HEK293T (cell line): ENCODE results near the gene NUP42.

Experiments
- ARNT ChIP-seq: fragments of 450-650 bp; IDR thresholded peaks from 2 replicates; pipeline ENCODE4 v1.6.1; 2017; ENCODE audit warnings: mild to moderate bottlenecking
- BHLHE40 ChIP-seq: fragments of 450-650 bp; IDR thresholded peaks from 2 replicates; pipeline ENCODE4 v1.6.1; 2016; ENCODE audit warnings: mild to moderate bottlenecking, moderate library complexity, borderline replicate concordance
- CTBP1 ChIP-seq: fragments of 450-650 bp; IDR thresholded peaks from 2 replicates; pipeline ENCODE4 v1.6.1; 2016; ENCODE audit warnings: borderline replicate concordance
- ELF4 ChIP-seq: fragments of 450-650 bp; IDR thresholded peaks from 2 replicates; pipeline ENCODE4 v1.6.1; 2017; ENCODE audit warnings: antibody characterized with exemption
- FOXA1 ChIP-seq: fragments of 450-650 bp; IDR thresholded peaks from 2 replicates; pipeline ENCODE4 v1.6.1; 2016; ENCODE audit warnings: mild to moderate bottlenecking
- FOXK2 ChIP-seq: fragments of 450-650 bp; IDR thresholded peaks from 2 replicates; pipeline ENCODE4 v1.6.1; 2016; ENCODE audit warnings: mild to moderate bottlenecking
- FOXM1 ChIP-seq: fragments of 450-650 bp; IDR thresholded peaks from 2 replicates; pipeline ENCODE4 v1.6.1; 2017; ENCODE audit warnings: mild to moderate bottlenecking, borderline replicate concordance
- HDGF ChIP-seq: fragments of 450-650 bp; IDR thresholded peaks from 2 replicates; pipeline ENCODE4 v1.6.1; 2017; ENCODE audit warnings: antibody characterized with exemption, borderline replicate concordance
- L3MBTL2 ChIP-seq: fragments of 450-650 bp; conservative IDR thresholded peaks from 2 replicates; pipeline ENCODE4 v1.6.1; 2016; ENCODE audit warnings: mild to moderate bottlenecking
- NFRKB ChIP-seq: fragments of 450-650 bp; IDR thresholded peaks from 2 replicates; pipeline ENCODE4 v1.6.1; 2016; ENCODE audit warnings: mild to moderate bottlenecking, moderate library complexity
- SP1 ChIP-seq: fragments of 450-650 bp; IDR thresholded peaks from 2 replicates; pipeline ENCODE4 v1.6.1; 2017
- SUZ12 ChIP-seq: fragments of 450-650 bp; IDR thresholded peaks from 2 replicates; pipeline ENCODE4 v1.6.1; 2016; ENCODE audit warnings: mild to moderate bottlenecking
- TARDBP ChIP-seq: fragments of 450-650 bp; IDR thresholded peaks from 2 replicates; pipeline ENCODE4 v1.6.1; 2016
- ZNF384 ChIP-seq: fragments of 450-650 bp; IDR thresholded peaks from 2 replicates; pipeline ENCODE4 v1.6.1; 2016

GRCh38 chr7:23196306-23196705 is 14.5 kb downstream of the NUP42 start:
- TF ChIP-seq FOXA1 (no peak), BHLHE40 (no peak), ELF4 (no peak), FOXM1 (no peak), SP1 (no peak), HDGF (no peak), FOXK2 (no peak), ZNF384 (no peak), ARNT (no peak), TARDBP (no peak), SUZ12 (no peak), L3MBTL2 (no peak), NFRKB (no peak), CTBP1 (no peak)
